CD4-positive, alpha-beta T cell (primary cell): ENCODE results near the gene HIBADH. TPM values are rescaled to one million over a fixed set of nuclear protein-coding genes. Genes with fewer than 3 reads are reported as not detected.

Source experiments
- ATAC-seq: fragments of 200-7000 bp; cut with Tn5 transposase; one replicate; pipeline ENCODE4 v1.10.0; 2022; ENCODE audit warnings: mild to moderate bottlenecking; ENCODE audit not compliant: poor library complexity
- CTCF ChIA-PET: fragments of 350-600 bp; sonication (Branson Sonifier 250); formaldehyde crosslinking; loops from one replicate; lab custom pipeline; 2021; ENCODE audit warnings: antibody characterized with exemption, inconsistent platforms; lab: Charles Lee
- POLR2A ChIA-PET: fragments of 350-600 bp; sonication (Branson Sonifier 250); formaldehyde crosslinking; loops from one replicate; lab custom pipeline; 2021; ENCODE audit warnings: antibody characterized with exemption, inconsistent platforms; lab: Charles Lee
- DNase-seq, 14 experiments: peaks; one replicate each; pipeline ENCODE4 v3.0.0-alpha.2; 2013 to 2020; ENCODE audit warnings: mixed read lengths in 2 of 14
- H3K27ac ChIP-seq, 2 donors: one replicate each; pipeline versions ENCODE4 v1.5.1 to v1.7.0; 2013; ENCODE audit warnings: low read length in 2 of 2, low read depth in 1 of 2, mild to moderate bottlenecking in 1 of 2
- H3K27me3 ChIP-seq, 2 experiments: 1 replicate in 1 of 2; 2 replicates in 1 of 2; pipeline versions ENCODE4 v1.6.1 to v1.7.0; 2013; ENCODE audit warnings: low read length in 2 of 2, control low read depth in 1 of 2, mild to moderate bottlenecking in 1 of 2, moderate library complexity in 1 of 2; ENCODE audit not compliant: insufficient read depth in 2 of 2, control insufficient read depth in 1 of 2
- H3K36me3 ChIP-seq: one replicate; pipeline ENCODE4 v1.6.1; 2013; ENCODE audit warnings: low read length, control low read depth; ENCODE audit not compliant: insufficient read depth
- H3K4me1 ChIP-seq: one replicate; pipeline ENCODE4 v1.6.1; 2013; ENCODE audit warnings: low read length, control low read depth; ENCODE audit not compliant: insufficient read depth
- H3K4me3 ChIP-seq: one replicate; pipeline ENCODE4 v1.5.1; 2013; ENCODE audit warnings: mild to moderate bottlenecking, low read length, moderate library complexity
- H3K9me3 ChIP-seq, 2 experiments: 1 replicate in 1 of 2; 2 replicates in 1 of 2; pipeline versions ENCODE4 v1.6.1 to v1.7.0; 2013; ENCODE audit warnings: low read length in 2 of 2, mild to moderate bottlenecking in 2 of 2, control low read depth in 1 of 2, moderate library complexity in 1 of 2; ENCODE audit not compliant: control insufficient read depth in 1 of 2, insufficient read depth in 1 of 2
- H3K27ac Mint-ChIP-seq: one replicate; pipeline ENCODE4 v1.8.0; 2020; ENCODE audit warnings: mixed read lengths
- H3K27me3 Mint-ChIP-seq: one replicate; pipeline ENCODE4 v1.8.0; 2021; ENCODE audit warnings: mixed read lengths
- H3K36me3 Mint-ChIP-seq: one replicate; pipeline ENCODE4 v1.8.0; 2021; ENCODE audit warnings: low read depth, mixed read lengths
- H3K4me1 Mint-ChIP-seq: one replicate; pipeline ENCODE4 v1.8.0; 2021; ENCODE audit warnings: low read depth, mixed read lengths
- H3K4me3 Mint-ChIP-seq: one replicate; pipeline ENCODE4 v1.8.0; 2020; ENCODE audit warnings: mild to moderate bottlenecking, mixed read lengths
- H3K9me3 Mint-ChIP-seq: one replicate; pipeline ENCODE4 v1.8.0; 2020; ENCODE audit warnings: mixed read lengths
- intact Hi-C, 2 experiments: fragments of 100-400 bp; cut with DNase I in 1 of 2; cut with micrococcal nuclease in 1 of 2; formaldehyde crosslinking; loops; one replicate each; pipeline versions ENCODE4 v1.15.1 to v1.9.0; 2023 to 2025; cut with DNase I, micrococcal nuclease
- total RNA-seq, 174 experiments: library from RNA in 2 of 174; stranded (reverse) in 2 of 174; gene quantifications; one replicate each; pipeline ENCODE4 v1.2.3 and lab custom pipeline; 2021 to 2026
- TF ChIP-seq, protein P1 (sequence below): fragments of 200-600 bp; IDR thresholded peaks from one replicate; pipeline ENCODE4 v1.8.0; 2022; ENCODE audit warnings: antibody characterized with exemption, mild to moderate bottlenecking

Gene HIBADH
- total RNA-seq, 2 experiments from 2014 or later = 6.3 to 8.4 TPM

DNA sequence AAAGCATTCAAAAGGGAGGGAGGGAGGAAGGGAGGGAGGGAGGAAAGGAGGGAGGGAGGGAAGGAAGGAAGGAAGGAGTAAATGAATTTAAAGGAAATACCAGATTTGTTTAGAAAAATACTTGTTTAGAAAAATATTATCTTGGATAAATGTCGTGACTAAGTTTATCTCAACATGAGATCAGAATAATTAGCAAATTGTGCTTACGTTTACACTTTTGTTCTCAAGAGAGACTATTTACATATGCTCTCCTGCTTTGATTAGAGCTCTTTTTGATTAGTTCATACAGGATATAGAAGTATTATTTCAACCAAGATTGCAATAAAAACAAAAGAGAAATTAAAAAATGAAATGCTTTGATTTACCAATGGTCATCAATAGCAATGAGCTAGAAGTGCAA lies 186.2 kb downstream of the HIBADH start:
- H3K9me3 ChIP-seq = no peaks in the 10 kb centered on the region
- H3K4me1 ChIP-seq = no peaks in the 10 kb centered on the region
- H3K4me1 Mint-ChIP-seq = no peaks in the 10 kb centered on the region
- H3K4me3 ChIP-seq = no peak overlapping the region
- TF ChIP-seq, protein P1, sequence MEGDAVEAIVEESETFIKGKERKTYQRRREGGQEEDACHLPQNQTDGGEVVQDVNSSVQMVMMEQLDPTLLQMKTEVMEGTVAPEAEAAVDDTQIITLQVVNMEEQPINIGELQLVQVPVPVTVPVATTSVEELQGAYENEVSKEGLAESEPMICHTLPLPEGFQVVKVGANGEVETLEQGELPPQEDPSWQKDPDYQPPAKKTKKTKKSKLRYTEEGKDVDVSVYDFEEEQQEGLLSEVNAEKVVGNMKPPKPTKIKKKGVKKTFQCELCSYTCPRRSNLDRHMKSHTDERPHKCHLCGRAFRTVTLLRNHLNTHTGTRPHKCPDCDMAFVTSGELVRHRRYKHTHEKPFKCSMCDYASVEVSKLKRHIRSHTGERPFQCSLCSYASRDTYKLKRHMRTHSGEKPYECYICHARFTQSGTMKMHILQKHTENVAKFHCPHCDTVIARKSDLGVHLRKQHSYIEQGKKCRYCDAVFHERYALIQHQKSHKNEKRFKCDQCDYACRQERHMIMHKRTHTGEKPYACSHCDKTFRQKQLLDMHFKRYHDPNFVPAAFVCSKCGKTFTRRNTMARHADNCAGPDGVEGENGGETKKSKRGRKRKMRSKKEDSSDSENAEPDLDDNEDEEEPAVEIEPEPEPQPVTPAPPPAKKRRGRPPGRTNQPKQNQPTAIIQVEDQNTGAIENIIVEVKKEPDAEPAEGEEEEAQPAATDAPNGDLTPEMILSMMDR = no peak
- H3K27me3 ChIP-seq = no peaks in the 10 kb centered on the region
- POLR2A ChIA-PET = no interaction called here
- peaks cover 4% of the 10 kb centered on the region for H3K27me3 Mint-ChIP-seq
- CTCF ChIA-PET = no interaction called here
- no peaks in the 10 kb centered on the region for H3K36me3 Mint-ChIP-seq
- H3K27ac Mint-ChIP-seq = no peak overlapping the region
- H3K27ac ChIP-seq = no peak overlapping the region
- ATAC-seq (no peak), DNase-seq (no peak)
- no peaks in the 10 kb centered on the region for H3K36me3 ChIP-seq
- H3K9me3 Mint-ChIP-seq = no peaks in the 10 kb centered on the region
- intact Hi-C loops = no loop called here
- no peak overlapping the region for H3K4me3 Mint-ChIP-seq

Other genes starting within 250 kb of the HIBADH start
- 100 to 1,000 TPM; 115 TPM for gene TAX1BP1, start 77.3 kb upstream of the HIBADH start, total RNA-seq